ENCODE data around the gene ECPAS.

GRCh38 chr9:111443454-111443853, 40.7 kb downstream of the ECPAS start:
- no peak for TF ChIP-seq TCF7L2 (IDR thresholded peaks at IDR 0.05; ENCODE audit: borderline replicate concordance, extremely low read depth, insufficient read depth, insufficient read length)
- TF ChIP-seq, protein P1, sequence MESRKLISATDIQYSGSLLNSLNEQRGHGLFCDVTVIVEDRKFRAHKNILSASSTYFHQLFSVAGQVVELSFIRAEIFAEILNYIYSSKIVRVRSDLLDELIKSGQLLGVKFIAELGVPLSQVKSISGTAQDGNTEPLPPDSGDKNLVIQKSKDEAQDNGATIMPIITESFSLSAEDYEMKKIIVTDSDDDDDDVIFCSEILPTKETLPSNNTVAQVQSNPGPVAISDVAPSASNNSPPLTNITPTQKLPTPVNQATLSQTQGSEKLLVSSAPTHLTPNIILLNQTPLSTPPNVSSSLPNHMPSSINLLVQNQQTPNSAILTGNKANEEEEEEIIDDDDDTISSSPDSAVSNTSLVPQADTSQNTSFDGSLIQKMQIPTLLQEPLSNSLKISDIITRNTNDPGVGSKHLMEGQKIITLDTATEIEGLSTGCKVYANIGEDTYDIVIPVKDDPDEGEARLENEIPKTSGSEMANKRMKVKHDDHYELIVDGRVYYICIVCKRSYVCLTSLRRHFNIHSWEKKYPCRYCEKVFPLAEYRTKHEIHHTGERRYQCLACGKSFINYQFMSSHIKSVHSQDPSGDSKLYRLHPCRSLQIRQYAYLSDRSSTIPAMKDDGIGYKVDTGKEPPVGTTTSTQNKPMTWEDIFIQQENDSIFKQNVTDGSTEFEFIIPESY (IDR thresholded peaks at IDR 0.05; ENCODE audit: extremely low read depth, insufficient replicate concordance, low read length), result no peak
- no peak for TF ChIP-seq SP1 (IDR thresholded peaks at IDR 0.05; ENCODE audit: low read depth)
- no peak for TF ChIP-seq SIN3A (IDR thresholded peaks at IDR 0.05; ENCODE audit: low read depth)
- no peak for TF ChIP-seq POLR2A (IDR thresholded peaks at IDR 0.05; ENCODE audit: borderline replicate concordance, extremely low read depth, insufficient read depth, insufficient read length)
- TF ChIP-seq CTCF (IDR thresholded peaks at IDR 0.05 in 2 of 3, conservative IDR thresholded peaks at IDR 0.05 in 1 of 3; ENCODE audit: borderline replicate concordance in 1 of 3, insufficient read depth in 1 of 3, low read depth in 2 of 3, low read length in 2 of 3), result no peak

Data from HCT116 (cell line).